ENCODE measurements around the gene VIL1.

Gene VIL1

GRCh38 chr2:218429911-218430692 lies 11.2 kb downstream of the VIL1 start:
- no peak for DNase-seq (ENCODE audit: low read depth)
- TF ChIP-seq CTCF (IDR thresholded peaks at IDR 0.05; ENCODE audit: insufficient read depth, low read depth, low read length, missing control alignments), result no peak
- H3K4me3 ChIP-seq (ENCODE audit: low read depth, low read length), result no peak overlapping the region

GRCh38 chr2:218430721-218431120 lies 11.8 kb downstream of the VIL1 start:
- TF ChIP-seq CTCF (IDR thresholded peaks at IDR 0.05; ENCODE audit: insufficient read depth, low read depth, low read length, missing control alignments), result no peak
- no peak overlapping the region for H3K4me3 ChIP-seq (ENCODE audit: low read depth, low read length)
- DNase-seq (ENCODE audit: low read depth), result no peak

- H3K4me3 ChIP-seq (ENCODE audit: low read depth, low read length), result no peak overlapping the region
- no peak for DNase-seq (ENCODE audit: low read depth)
- TF ChIP-seq CTCF (IDR thresholded peaks at IDR 0.05; ENCODE audit: insufficient read depth, low read depth, low read length, missing control alignments), result no peak
Observed at GRCh38 chr2:218431878-218432277, 13.0 kb downstream of the VIL1 start.

GRCh38 chr2:218432676-218433365 lies 13.9 kb downstream of the VIL1 start:
- no peak overlapping the region for H3K4me3 ChIP-seq (ENCODE audit: low read depth, low read length)
- TF ChIP-seq CTCF (IDR thresholded peaks at IDR 0.05; ENCODE audit: insufficient read depth, low read depth, low read length, missing control alignments), result no peak
- no peak for DNase-seq (ENCODE audit: low read depth)

GRCh38 chr2:218434456-218434855 lies 15.5 kb downstream of the VIL1 start:
- no peak for DNase-seq (ENCODE audit: low read depth)
- TF ChIP-seq CTCF (IDR thresholded peaks at IDR 0.05; ENCODE audit: insufficient read depth, low read depth, low read length, missing control alignments), result no peak
- no peak overlapping the region for H3K4me3 ChIP-seq (ENCODE audit: low read depth, low read length)

- no peak for DNase-seq (ENCODE audit: low read depth)
- no peak overlapping the region for H3K4me3 ChIP-seq (ENCODE audit: low read depth, low read length)
Observed at GRCh38 chr2:218435003-218435982, 16.4 kb downstream of the VIL1 start.

More at GRCh38 chr2:218435003-218435982, 16.4 kb downstream of the VIL1 start:
- no peak for TF ChIP-seq CTCF (IDR thresholded peaks at IDR 0.05; ENCODE audit: insufficient read depth, low read depth, low read length, missing control alignments)

Data from GM12865 (cell line).